ENCODE data around the gene GABARAP. TPM values are rescaled to one million over a fixed set of nuclear protein-coding genes. Genes with fewer than 3 reads are reported as not detected.

Gene GABARAP
- polyA plus RNA-seq, 1 of the 3 experiments (the other 2 are of a cell fraction) = 585 TPM

DNA sequence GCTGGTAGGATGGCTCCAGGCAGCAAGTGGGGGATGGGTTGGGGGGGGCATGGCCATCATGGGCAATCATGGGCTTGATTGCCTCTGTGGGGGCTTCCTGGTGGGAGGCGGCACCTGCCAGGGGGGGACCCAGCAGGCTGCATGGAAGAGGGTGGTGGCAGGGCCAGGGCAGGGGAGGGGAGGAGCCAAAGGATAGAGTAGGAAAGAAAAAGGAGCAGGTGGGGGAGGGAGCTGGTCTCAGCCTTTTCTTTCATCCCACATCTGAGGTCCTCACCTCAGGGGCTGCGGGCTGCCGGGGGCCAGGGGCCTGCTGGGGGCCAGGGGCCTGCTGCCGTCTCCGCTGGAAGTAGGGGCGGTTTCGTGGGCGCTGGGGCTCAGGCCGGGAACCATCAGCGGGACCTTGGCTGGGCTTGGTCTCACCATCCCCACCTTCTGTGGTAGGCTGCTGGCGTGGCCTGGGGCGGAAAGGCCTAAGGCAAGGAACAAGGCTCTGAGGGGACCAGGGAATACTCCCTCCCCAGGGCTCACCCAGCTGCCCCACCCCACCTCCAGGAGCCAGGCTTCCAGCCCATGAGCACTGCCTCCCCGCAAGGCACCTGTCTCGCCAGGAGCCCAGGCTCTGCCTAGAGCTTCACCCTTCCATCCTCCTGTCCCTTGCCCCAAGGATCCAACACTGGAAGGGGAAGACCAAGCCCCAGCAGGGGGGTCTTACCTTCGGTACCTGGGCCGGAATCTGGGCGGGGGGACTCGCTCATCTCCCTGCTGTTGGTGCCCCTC lies 47.2 kb upstream of the GABARAP start:
- Histone ChIP-seq H3K9ac (no peak overlapping the region), H3K4me3 (ENCODE audit: low read depth in 2 of 2, low read length in 1 of 2) (no peak overlapping the region), H3K9me3 (no peaks in the 10 kb centered on the region), H3K36me3 (replicated peaks in 1 of 2; ENCODE audit: control insufficient read depth in 1 of 2, insufficient read depth in 2 of 2, low read length in 1 of 2) (no peaks in the 10 kb centered on the region), H3K4me2 (no peak overlapping the region), H3F3A (replicated peaks; ENCODE audit: insufficient read depth) (peaks cover 5% of the 10 kb centered on the region), H3K27ac (ENCODE audit: low read depth in 2 of 2, low read length in 1 of 2) (no peak overlapping the region), H3K9me2 (no peaks in the 10 kb centered on the region), H2AFZ (ENCODE audit: low read depth) (no peak overlapping the region), H3K79me2 (ENCODE audit: insufficient read depth) (no peaks in the 10 kb centered on the region), H3K4me1 (ENCODE audit: control insufficient read depth in 1 of 2, insufficient read depth in 2 of 2, low read depth in 1 of 2, low read length in 1 of 2) (peaks cover 0 to 3% of the 10 kb centered on the region in 2 experiments; a peak in 1 of 4 replicates), H4K20me1 (ENCODE audit: insufficient read depth) (no peaks in the 10 kb centered on the region), H3K27me3 (ENCODE audit: insufficient read depth) (peaks cover 30% of the 10 kb centered on the region; the same call in 1 of the 2 replicates)
- WGBS (ENCODE audit: low lambda C conversion rate) = 44% methylated on average over 8 of the region's 18 CpGs
- peak; percentile 29 for DNase-seq
- ChIA-PET CTCF (interaction anchor here (0.9 to 1.6 kb wide), 3 partner anchors 9 to 244 kb away, joined by 3 to 11 read pairs (median 4); partner anchors contain the start of gene SLC2A4), POLR2A (no interaction called here)
- TF ChIP-seq NRF1 (IDR thresholded peaks at IDR 0.05; ENCODE audit: low read depth, low read length) (no peak), SIN3A (IDR thresholded peaks at IDR 0.05; ENCODE audit: borderline replicate concordance, low read depth, low read length) (no peak), FOXJ3 (CRISPR knock-in tag; IDR thresholded peaks at IDR 0.05) (no peak), EP300 (IDR thresholded peaks at IDR 0.05; ENCODE audit: borderline replicate concordance in 1 of 2, low read depth in 1 of 2, low read length in 1 of 2) (no peak)

DNA sequence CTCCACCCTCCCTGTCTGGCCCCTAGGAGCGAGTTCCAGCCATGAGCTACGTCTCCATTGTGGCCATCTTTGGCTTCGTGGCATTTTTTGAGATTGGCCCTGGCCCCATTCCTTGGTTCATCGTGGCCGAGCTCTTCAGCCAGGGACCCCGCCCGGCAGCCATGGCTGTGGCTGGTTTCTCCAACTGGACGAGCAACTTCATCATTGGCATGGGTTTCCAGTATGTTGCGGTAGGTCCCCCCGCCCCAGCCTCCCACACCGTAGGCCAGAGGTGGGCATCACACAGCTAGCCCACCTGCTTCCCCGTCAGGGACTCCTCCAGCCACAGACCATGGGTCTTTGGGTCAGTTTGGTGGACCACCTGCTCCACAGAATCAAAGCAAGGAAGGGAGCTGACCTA lies 43.4 kb upstream of the GABARAP start:
- WGBS (ENCODE audit: low lambda C conversion rate) = 82% methylated on average over 11 of the region's 12 CpGs
- peaks cover 6 to 14% of the 10 kb centered on the region in 2 experiments; a peak in 2 of 4 replicates for H3K4me1 ChIP-seq (ENCODE audit: control insufficient read depth in 1 of 2, insufficient read depth in 2 of 2, low read depth in 1 of 2, low read length in 1 of 2)
- no peaks in the 10 kb centered on the region for H3K9me2 ChIP-seq
- H3F3A ChIP-seq (replicated peaks; ENCODE audit: insufficient read depth) = peaks cover 5% of the 10 kb centered on the region
- no peak overlapping the region for H3K4me3 ChIP-seq (ENCODE audit: low read depth in 2 of 2, low read length in 1 of 2)
- no peaks in the 10 kb centered on the region for H3K9me3 ChIP-seq
- DNase-seq = no peak
- POLR2A ChIA-PET = no interaction called here
- H3K27me3 ChIP-seq (ENCODE audit: insufficient read depth) = peaks cover 6% of the 10 kb centered on the region; the same call in 1 of the 2 replicates
- no peaks in the 10 kb centered on the region for H3K36me3 ChIP-seq (replicated peaks in 1 of 2; ENCODE audit: control insufficient read depth in 1 of 2, insufficient read depth in 2 of 2, low read length in 1 of 2)
- H4K20me1 ChIP-seq (ENCODE audit: insufficient read depth) = no peaks in the 10 kb centered on the region
- no peak overlapping the region for H3K4me2 ChIP-seq
- H3K79me2 ChIP-seq (ENCODE audit: insufficient read depth) = no peaks in the 10 kb centered on the region
- H3K27ac ChIP-seq (ENCODE audit: low read depth in 2 of 2, low read length in 1 of 2) = no peak overlapping the region
- CTCF ChIA-PET = interaction anchor here (1.1 to 8.8 kb wide), 3 partner anchors 12 to 374 kb away, joined by 3 to 169 read pairs (median 3); no protein-coding TSS in a partner anchor
- H2AFZ ChIP-seq (ENCODE audit: low read depth) = no peak overlapping the region
- no peak overlapping the region for H3K9ac ChIP-seq
- TF ChIP-seq, protein P1, sequence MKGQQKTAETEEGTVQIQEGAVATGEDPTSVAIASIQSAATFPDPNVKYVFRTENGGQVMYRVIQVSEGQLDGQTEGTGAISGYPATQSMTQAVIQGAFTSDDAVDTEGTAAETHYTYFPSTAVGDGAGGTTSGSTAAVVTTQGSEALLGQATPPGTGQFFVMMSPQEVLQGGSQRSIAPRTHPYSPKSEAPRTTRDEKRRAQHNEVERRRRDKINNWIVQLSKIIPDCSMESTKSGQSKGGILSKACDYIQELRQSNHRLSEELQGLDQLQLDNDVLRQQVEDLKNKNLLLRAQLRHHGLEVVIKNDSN (IDR thresholded peaks at IDR 0.05; ENCODE audit: borderline replicate concordance, low read depth) = no peak
- TF ChIP-seq ELF1 (IDR thresholded peaks at IDR 0.05) (no peak), CHD2 (IDR thresholded peaks at IDR 0.05; ENCODE audit: low read length, partially characterized antibody) (no peak)

DNA sequence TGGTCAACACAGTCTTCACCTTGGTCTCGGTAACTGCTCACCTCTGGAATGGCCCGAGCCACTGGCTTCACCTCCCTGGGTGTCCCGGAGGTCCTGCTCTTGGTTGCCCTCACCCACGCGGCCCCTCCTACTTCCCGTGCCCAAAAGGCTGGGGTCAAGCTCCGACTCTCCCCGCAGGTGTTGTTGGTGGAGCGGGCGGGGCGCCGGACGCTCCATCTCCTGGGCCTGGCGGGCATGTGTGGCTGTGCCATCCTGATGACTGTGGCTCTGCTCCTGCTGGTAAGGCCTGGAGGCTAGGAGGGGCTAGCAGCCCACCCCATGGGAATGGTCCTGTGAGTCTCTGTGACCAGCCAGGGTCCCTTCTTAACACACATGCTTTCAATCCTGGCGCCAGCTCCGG lies 42.7 kb upstream of the GABARAP start:
- H3K4me2 ChIP-seq = no peak overlapping the region
- H3K27me3 ChIP-seq (ENCODE audit: insufficient read depth) = peaks cover 6% of the 10 kb centered on the region; the same call in 1 of the 2 replicates
- H3F3A ChIP-seq (replicated peaks; ENCODE audit: insufficient read depth) = peaks cover 13% of the 10 kb centered on the region
- H3K9me3 ChIP-seq = no peaks in the 10 kb centered on the region
- no peaks in the 10 kb centered on the region for H3K9me2 ChIP-seq
- H3K36me3 ChIP-seq (replicated peaks in 1 of 2; ENCODE audit: control insufficient read depth in 1 of 2, insufficient read depth in 2 of 2, low read length in 1 of 2) = no peaks in the 10 kb centered on the region
- H4K20me1 ChIP-seq (ENCODE audit: insufficient read depth) = no peaks in the 10 kb centered on the region
- H3K9ac ChIP-seq = no peak overlapping the region
- no peak for TF ChIP-seq GABPA (IDR thresholded peaks at IDR 0.05; ENCODE audit: low read depth)
- TF ChIP-seq FOXJ3 (CRISPR knock-in tag; IDR thresholded peaks at IDR 0.05) = no peak
- no peak for TF ChIP-seq NRF1 (IDR thresholded peaks at IDR 0.05; ENCODE audit: low read depth, low read length)
- no peak for TF ChIP-seq TCF12 (IDR thresholded peaks at IDR 0.05)
- TF ChIP-seq EZH2phosphoT487 (IDR thresholded peaks at IDR 0.05; ENCODE audit: borderline replicate concordance, low read depth) = no peak
- TF ChIP-seq, protein P2, sequence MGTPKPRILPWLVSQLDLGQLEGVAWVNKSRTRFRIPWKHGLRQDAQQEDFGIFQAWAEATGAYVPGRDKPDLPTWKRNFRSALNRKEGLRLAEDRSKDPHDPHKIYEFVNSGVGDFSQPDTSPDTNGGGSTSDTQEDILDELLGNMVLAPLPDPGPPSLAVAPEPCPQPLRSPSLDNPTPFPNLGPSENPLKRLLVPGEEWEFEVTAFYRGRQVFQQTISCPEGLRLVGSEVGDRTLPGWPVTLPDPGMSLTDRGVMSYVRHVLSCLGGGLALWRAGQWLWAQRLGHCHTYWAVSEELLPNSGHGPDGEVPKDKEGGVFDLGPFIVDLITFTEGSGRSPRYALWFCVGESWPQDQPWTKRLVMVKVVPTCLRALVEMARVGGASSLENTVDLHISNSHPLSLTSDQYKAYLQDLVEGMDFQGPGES (IDR thresholded peaks at IDR 0.05; ENCODE audit: low read depth, low read length) = no peak
- TF ChIP-seq EP300 (IDR thresholded peaks at IDR 0.05; ENCODE audit: borderline replicate concordance in 1 of 2, low read depth in 1 of 2, low read length in 1 of 2) = no peak
- TF ChIP-seq NFIC (IDR thresholded peaks at IDR 0.05; ENCODE audit: borderline replicate concordance) = no peak
- TF ChIP-seq MXI1 (IDR thresholded peaks at IDR 0.05; ENCODE audit: low read depth, low read length) = no peak
- TF ChIP-seq YY1 (IDR thresholded peaks at IDR 0.05; ENCODE audit: low read depth) = no peak
- TF ChIP-seq CHD2 (IDR thresholded peaks at IDR 0.05; ENCODE audit: low read length, partially characterized antibody) = no peak
- no peak for TF ChIP-seq FOXM1 (IDR thresholded peaks at IDR 0.05; ENCODE audit: low read depth)
- TF ChIP-seq FOSL2 (IDR thresholded peaks at IDR 0.05; ENCODE audit: borderline replicate concordance, low read depth) = no peak
- TF ChIP-seq TEAD4 (IDR thresholded peaks at IDR 0.05; ENCODE audit: borderline replicate concordance, insufficient read depth) = no peak
- no peak for TF ChIP-seq TAF1 (IDR thresholded peaks at IDR 0.05; ENCODE audit: borderline replicate concordance, low read depth, low read length)
- H2AFZ ChIP-seq (ENCODE audit: low read depth) = no peak overlapping the region
- peaks cover 6 to 18% of the 10 kb centered on the region in 2 experiments; a peak in 2 of 4 replicates for H3K4me1 ChIP-seq (ENCODE audit: control insufficient read depth in 1 of 2, insufficient read depth in 2 of 2, low read depth in 1 of 2, low read length in 1 of 2)
- H3K79me2 ChIP-seq (ENCODE audit: insufficient read depth) = no peaks in the 10 kb centered on the region
- H3K4me3 ChIP-seq (ENCODE audit: low read depth in 2 of 2, low read length in 1 of 2) = no peak overlapping the region
- DNase-seq = no peak
- CTCF ChIA-PET = interaction anchor here (0.8 to 8.8 kb wide), 3 partner anchors 13 to 263 kb away, joined by 3 to 169 read pairs (median 3); no protein-coding TSS in a partner anchor
- WGBS (ENCODE audit: low lambda C conversion rate) = 79% methylated on average over 13 of the region's 16 CpGs
- H3K27ac ChIP-seq (ENCODE audit: low read depth in 2 of 2, low read length in 1 of 2) = no peak overlapping the region
- POLR2A ChIA-PET = no interaction called here
